Fibroblast of pulmonary artery (primary cell): Measurements from ENCODE around the gene LHFPL3.

Experiments
- DNase-seq: peaks from one replicate; pipeline ENCODE4 v3.0.0-alpha.2; 2010; ENCODE audit warnings: low read depth
- H3K4me3 ChIP-seq: replicated peaks from 2 replicates; pipeline ENCODE4 v1.5.1; 2011; ENCODE audit warnings: low read depth, mild to moderate bottlenecking, control low read depth, low read length, moderate library complexity
- TF ChIP-seq, protein P1 (sequence below): IDR thresholded peaks from 2 replicates; pipeline ENCODE4 v1.5.1; 2011; ENCODE audit warnings: mild to moderate bottlenecking, control low read depth, low read length, inconsistent platforms; ENCODE audit errors: missing control alignments

The LHFPL3 gene

DNA sequence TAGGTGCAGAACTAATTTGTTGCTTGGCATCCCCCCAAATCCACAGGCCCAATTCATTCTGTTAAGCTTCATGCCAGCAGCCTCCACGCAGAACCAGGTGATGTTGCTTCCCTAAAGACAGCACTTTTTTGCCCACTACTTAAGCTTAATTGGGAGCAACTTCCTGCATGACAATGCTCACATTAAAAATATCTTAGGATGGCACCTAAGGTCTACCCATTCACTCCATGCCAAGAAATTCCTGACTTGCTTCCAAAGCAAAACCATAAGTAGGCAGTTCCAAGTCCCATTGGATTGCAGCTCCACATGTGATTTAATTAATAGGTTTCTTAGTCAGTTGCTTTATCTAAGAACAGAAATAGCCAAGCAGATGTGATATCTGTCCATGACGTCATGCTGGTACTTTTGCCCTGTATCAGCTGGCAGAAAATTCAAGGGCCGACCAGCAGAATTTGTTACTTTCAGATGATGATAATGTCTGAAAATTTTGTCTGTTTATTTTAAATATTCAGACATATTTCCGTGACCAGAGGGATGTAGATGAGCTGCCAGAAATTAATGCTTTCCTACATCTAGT is 325.5 kb downstream of the LHFPL3 start:
- H3K4me3 ChIP-seq: no peak overlapping the region
- no peak for DNase-seq
- TF ChIP-seq, protein P1, sequence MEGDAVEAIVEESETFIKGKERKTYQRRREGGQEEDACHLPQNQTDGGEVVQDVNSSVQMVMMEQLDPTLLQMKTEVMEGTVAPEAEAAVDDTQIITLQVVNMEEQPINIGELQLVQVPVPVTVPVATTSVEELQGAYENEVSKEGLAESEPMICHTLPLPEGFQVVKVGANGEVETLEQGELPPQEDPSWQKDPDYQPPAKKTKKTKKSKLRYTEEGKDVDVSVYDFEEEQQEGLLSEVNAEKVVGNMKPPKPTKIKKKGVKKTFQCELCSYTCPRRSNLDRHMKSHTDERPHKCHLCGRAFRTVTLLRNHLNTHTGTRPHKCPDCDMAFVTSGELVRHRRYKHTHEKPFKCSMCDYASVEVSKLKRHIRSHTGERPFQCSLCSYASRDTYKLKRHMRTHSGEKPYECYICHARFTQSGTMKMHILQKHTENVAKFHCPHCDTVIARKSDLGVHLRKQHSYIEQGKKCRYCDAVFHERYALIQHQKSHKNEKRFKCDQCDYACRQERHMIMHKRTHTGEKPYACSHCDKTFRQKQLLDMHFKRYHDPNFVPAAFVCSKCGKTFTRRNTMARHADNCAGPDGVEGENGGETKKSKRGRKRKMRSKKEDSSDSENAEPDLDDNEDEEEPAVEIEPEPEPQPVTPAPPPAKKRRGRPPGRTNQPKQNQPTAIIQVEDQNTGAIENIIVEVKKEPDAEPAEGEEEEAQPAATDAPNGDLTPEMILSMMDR: no peak

DNA sequence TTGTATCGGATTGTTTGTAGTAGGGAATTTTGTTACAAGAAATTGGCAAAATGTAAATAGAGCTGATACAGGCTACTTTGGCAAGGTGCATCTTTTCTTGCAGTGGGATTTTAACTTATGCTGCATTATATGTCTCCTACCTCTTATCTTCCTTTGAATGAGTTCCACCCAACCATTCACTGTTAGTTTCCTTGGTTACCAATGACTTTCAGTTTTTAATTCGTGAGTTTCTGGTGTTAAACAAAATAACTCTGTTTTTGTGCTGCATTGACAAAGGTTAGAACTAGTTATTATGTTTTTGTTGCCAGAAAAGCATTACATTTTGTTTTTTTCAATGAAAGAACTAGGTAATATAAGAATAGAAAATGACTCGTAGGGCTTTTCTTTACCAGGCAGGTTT is 327.2 kb downstream of the LHFPL3 start:
- no peak overlapping the region for H3K4me3 ChIP-seq
- TF ChIP-seq, protein P1: no peak
- no peak for DNase-seq

DNA sequence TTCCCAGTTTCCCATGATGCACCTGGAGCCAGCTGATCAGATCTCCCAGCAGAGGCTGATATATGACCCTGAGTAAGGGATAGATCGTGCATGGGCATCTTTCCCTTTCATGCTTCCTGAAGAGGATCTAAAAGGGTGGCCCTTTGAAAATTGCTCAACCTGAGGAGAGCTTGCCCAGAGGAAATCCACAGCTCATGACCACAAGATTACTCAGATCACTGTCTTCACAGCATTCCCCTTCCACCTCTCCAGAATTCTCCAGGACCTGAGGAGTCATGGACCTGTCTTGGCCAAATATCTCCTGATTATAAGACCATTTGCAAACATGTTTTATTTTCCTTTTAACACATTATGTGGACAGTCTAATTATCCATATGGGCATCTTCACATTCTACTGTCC is 328.1 kb downstream of the LHFPL3 start:
- no peak overlapping the region for H3K4me3 ChIP-seq
- DNase-seq: no peak
- TF ChIP-seq, protein P1: no peak

DNA sequence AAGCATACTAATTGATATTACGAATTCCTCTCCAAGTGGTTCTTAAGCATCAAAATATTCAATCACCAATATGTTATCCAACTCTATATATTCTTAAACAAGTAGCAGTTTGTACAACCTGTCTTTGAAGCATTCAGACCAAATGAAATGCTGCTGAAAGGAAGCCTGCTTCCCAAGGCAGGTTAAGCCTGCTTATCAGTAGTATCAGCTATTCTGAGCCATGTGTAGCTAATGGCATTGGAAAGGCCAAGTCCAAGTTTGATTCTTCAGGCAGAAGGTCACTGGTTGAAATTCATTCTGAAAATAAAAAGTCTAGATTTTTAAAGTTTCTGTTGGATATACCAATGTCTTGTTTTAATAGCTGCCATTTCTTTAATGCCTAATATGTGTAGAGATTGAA is 328.7 kb downstream of the LHFPL3 start:
- DNase-seq: no peak
- TF ChIP-seq, protein P1: no peak
- no peak overlapping the region for H3K4me3 ChIP-seq

DNA sequence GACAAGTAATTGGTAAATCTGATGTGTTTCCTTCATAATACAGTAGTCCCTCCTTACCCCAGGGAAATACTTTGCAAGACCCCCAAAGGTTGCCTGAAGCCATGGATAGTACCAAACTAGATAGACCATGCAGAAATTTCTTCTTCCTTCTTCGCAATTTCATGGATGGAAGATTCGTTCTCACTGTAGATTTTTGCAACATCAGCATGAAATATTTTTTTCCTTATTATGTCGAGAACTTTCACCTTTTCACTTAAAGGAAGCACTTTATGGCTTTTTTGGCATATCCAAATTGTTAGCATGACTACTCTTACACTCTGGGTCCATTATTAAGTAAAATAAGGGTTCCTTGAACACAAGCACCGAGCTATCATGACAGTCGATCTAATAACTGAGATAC is 333.2 kb downstream of the LHFPL3 start:
- TF ChIP-seq, protein P1: no peak
- no peak for DNase-seq

DNA sequence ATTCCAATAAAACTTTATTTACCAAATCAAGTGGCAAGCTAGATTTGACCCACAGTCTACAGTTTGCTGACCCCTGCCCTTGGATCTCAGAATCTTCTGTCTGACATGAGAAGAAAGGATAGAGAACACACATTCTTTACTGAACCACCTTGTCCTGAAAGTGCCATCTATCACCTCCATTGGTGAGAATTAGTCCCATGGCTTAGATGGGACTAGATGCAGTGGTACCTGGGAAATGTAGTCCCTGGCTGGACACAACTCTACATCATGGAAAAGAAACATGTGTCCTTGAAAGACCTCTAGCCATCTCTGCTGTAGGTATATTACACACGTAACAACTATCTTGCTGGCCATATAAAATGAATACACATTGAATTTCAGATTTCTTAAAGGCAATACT is 336.2 kb downstream of the LHFPL3 start:
- TF ChIP-seq, protein P1: no peak
- H3K4me3 ChIP-seq: no peak overlapping the region
- DNase-seq: no peak

More for the DNA sequence above, 333.2 kb downstream of the LHFPL3 start:
- no peak overlapping the region for H3K4me3 ChIP-seq

DNA sequence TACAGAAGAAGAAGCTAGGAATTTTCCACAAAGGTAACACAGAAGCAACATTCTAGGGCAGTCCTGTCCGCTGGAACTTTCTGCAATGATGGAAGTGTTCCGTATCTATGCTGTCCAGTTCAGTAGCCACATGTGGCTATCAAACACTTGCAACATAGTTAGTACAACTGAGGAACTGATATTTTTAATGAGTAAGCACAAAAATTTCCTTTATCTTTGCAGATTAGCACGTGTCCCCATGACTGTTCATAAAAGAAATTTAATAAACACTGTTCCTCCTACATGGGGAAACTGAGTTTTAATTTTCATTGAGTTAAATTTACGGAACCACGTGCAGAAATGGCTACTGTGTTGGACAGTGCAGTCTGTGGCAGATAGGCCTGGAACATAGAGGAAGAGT is 349.2 kb downstream of the LHFPL3 start:
- no peak for DNase-seq
- H3K4me3 ChIP-seq: no peak overlapping the region
- TF ChIP-seq, protein P1: no peak
